HL-60/S4 treated with retinoic acid at 250 ng/mL for 4 days and 3 days (cell line): Measurements from ENCODE around the gene KCNIP1.

ENCODE experiments used
- in situ Hi-C: fragments of 300-500 bp; cut with MboI; formaldehyde crosslinking; loops from 2 replicates; pipeline ENCODE4 v1.7.0; 2022; ENCODE audit warnings: low sequenced_read_pairs

Gene KCNIP1

GRCh38 chr5:170508036-170508435 is 4.2 kb downstream of the KCNIP1 start:
- in situ Hi-C loops = no loop called here

DNA sequence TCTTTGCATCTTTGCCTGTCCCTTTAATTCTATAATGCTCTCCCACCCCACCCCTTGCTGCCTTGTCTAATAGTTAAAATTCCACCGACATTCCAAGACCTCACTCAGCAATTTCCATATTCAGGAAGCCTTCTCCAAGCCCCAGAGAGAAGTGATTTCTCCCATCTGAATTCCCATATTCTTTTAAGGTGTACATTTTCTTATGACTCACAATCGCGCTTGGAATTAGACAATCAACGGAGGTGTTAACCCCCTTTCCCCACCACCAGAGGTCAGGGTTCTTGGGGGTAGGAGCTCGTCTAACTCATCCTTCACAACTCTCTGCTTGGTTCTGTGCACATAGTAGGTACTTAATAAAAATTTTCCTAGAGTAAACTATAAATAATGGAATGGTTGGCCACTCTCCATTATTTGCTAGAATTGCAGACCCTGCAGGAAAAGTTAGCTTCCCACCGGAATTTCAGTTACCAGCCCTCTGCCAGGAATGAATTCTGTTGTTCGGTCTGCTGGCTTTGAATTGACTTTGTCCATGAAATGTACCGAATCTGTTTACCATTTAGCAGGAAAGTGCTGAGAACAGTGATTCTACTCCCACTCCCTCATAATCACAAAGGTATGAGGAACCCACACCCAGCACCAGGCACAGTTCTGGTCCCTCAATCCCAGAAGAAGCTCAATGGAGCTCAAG is 5.0 kb downstream of the KCNIP1 start:
- in situ Hi-C loops = no loop called here

GRCh38 chr5:170509348-170509660 is 5.5 kb downstream of the KCNIP1 start:
- in situ Hi-C loops = no loop called here

- in situ Hi-C loops = no loop called here
Observed at GRCh38 chr5:170510126-170510525, 6.3 kb downstream of the KCNIP1 start.

- in situ Hi-C loops = no loop called here
Observed at GRCh38 chr5:170510559-170510958, 6.7 kb downstream of the KCNIP1 start.

GRCh38 chr5:170511551-170512258 is 7.9 kb downstream of the KCNIP1 start:
- in situ Hi-C loops = no loop called here

GRCh38 chr5:170513856-170514525 is 10.2 kb downstream of the KCNIP1 start:
- in situ Hi-C loops = no loop called here

DNA sequence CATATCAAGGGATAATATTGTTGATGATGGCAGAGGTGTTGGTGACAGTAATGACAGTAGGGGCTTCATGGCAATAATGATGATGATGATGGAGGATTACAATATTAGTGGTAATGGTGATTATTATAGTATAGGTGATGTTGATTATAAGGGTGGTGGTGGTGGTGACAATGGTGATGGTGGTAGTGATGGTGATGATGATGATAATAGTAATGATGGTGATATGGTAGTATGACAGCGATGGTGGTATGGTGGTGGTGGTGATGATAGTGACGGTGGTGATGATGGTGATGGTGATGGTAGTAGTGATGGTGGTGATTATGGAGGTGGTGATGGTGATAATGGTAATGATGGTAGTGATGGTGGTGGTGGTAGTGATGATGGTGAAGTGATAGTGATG is 13.6 kb downstream of the KCNIP1 start:
- in situ Hi-C loops = no loop called here

- in situ Hi-C loops = no loop called here
Observed at GRCh38 chr5:170518277-170518676, 14.5 kb downstream of the KCNIP1 start.

- in situ Hi-C loops = no loop called here
Observed at GRCh38 chr5:170519549-170519948, 15.7 kb downstream of the KCNIP1 start.

GRCh38 chr5:170520372-170520771 is 16.6 kb downstream of the KCNIP1 start:
- in situ Hi-C loops = no loop called here

DNA sequence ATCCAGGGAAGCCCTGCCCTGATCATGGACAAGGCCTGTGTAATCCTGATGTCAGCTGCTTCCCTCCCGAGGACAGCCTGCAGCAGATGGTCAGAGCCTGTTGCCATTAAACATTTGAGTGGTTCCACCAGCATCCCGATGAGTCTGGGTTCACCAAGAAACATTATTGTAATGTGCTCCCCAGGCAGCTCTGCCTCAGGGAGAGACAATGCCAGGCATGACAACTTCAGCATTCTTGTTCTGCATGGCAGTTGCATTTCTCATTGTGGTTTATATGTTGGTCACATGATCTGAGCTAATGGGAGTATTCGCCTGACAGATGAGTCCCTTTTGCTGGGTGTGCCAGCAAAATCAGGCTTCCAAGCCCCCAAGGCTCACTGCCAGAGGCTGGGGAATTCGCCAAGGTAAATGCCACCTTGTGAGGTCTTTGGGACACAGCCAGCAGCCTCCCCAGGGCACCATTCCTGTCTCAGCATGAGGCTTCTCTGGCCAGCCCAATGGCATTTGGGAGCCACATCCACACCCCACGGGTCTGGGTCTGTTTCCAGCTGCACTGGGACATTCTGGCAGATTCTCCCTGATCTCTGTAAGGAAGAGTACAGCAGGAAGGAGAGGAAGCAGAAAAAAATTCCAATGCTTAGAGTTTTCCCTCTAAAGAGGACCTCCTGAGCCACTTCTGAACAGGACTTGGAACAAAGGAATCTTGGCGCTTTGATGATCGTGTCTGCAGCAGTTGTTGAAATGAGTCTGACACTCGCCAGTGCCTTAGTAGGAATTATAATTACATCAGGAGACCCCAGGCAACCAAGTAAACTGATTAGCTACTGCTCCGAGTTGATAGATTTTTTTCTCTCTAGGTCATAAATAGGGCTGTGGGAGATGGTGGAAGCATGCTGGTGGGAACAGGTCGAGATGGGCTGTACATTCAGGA is 18.7 kb downstream of the KCNIP1 start:
- in situ Hi-C loops = no loop called here

- in situ Hi-C loops = no loop called here
Observed at GRCh38 chr5:170523142-170523551, 19.3 kb downstream of the KCNIP1 start.

DNA sequence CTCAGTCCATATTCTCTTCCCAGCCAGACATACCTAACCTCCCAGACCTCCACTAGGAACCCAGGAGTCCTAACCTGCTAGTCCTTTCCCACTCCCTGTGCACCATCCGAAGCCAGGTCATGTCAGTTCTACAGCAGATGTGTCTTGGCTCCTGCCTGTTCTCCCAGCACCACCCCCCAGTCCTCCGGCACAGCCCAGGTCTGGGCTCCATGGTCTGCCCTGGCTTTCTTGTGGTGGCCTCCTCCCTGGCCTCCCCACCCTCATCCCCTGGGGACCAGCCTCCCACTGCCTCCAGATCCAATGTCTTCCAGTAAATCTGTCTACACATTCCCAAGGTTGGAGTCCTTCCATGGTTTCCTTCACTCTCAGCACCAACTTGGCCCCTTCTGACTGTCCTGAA is 20.0 kb downstream of the KCNIP1 start:
- in situ Hi-C loops = no loop called here

DNA sequence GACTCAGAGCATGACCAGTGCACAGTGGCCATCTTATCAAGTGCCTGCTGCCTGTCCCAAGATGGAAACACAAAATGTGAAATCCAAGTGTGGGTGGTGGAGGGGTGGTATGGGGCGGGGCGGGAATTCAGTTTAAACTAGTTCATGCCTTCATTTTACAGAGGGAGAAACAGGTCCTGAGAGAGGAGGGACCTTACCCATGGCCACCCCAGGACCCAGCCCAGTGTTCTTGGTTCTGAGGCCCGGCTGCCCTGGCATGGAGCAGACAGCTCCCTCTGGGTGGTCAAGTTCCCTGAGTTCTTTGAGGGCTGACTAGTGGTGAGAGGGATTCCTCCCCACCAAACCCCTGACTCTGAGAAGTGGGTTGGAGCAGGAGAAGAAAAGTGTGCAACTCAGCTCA is 20.8 kb downstream of the KCNIP1 start:
- in situ Hi-C loops = no loop called here

DNA sequence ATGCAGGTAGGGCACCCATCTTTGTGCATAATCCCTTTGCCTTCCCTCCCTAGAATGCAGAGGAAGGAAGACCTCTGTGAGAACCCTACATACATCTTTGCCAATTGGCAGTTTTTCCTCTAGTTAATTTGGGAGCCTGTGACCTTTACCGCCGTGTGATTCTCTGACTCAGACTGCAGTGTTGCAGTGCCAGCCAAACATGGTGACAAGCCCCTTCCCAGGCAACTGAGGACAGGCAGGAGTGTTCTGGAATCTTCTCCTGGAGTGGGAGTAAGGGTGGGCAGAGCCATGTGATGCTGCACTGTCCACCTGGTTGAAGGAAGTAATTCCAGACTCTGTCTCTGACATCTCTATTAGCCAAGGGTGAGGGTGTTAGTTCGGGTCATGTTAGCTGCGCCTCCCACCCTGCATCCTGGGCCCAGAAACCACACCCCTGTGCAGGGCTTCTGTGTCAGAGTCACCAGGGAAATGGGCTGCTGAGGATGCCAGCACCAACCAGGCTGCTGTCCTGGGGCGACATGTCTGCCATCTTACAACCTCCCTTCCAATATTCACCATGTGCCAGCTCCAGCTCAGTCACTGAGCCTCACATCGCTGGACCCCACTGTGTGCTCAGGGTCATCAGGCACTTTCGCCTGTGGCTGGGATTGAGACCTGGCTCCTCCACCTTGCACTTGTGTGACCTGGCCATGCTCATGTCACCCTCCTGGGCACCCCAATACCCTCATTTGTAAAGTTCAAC is 21.8 kb downstream of the KCNIP1 start:
- in situ Hi-C loops = no loop called here

- in situ Hi-C loops = no loop called here
Observed at GRCh38 chr5:170527991-170528390, 24.2 kb downstream of the KCNIP1 start.

DNA sequence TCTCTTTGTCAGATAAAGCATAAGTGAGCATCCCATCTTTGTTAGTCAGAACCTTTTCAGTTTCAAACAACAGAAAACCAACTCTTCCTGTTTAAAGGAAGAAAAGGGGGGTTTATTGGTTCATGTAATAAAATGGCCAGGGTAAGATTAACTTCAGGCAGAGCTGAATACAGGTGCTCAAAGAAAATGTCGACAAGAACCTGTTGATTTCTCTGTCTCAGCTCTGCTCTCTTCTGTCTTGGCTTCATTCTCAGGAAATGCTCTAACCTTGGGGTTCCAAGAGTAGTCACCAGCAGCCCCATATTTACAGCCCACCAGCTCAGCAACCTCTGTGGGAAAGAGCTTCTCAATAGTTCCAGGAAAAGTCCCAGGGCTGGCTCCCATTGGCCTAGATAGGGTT is 25.2 kb downstream of the KCNIP1 start:
- in situ Hi-C loops = no loop called here

GRCh38 chr5:170532935-170533334 is 29.1 kb downstream of the KCNIP1 start:
- in situ Hi-C loops = no loop called here

- in situ Hi-C loops = no loop called here
Observed at GRCh38 chr5:170533383-170533782, 29.6 kb downstream of the KCNIP1 start.
